GM18909 (cell line): ENCODE results near the gene CD247.
"Not testable (repeated sequence)": the region's sequence is repeated elsewhere in the genome, so short reads cannot be mapped to it uniquely, and the experiment has no call there.

Source experiments
- ATAC-seq: cut with Tn5 transposase; IDR thresholded peaks from one replicate; pipeline ENCODE4 v1.9.1; 2021; ENCODE audit warnings: mild to moderate bottlenecking; ENCODE audit not compliant: unreplicated experiment, poor library complexity

CD247 gene

GRCh38 chr1:167518331-167518700 is at the start of gene CD247:
Gene CD247 (minus strand): TSS chr1:167518529. CDS start chr1:167518465, 64 bp downstream.
- no peak for ATAC-seq

- no peak for ATAC-seq
Observed at GRCh38 chr1:167567663-167568062, 49.3 kb upstream of the CD247 start.

- ATAC-seq = no peak
Observed at GRCh38 chr1:167566766-167567165, 48.4 kb upstream of the CD247 start.

- no peak for ATAC-seq
Observed at GRCh38 chr1:167565922-167566321, 47.6 kb upstream of the CD247 start.

- ATAC-seq = no peak
Observed at GRCh38 chr1:167564612-167565270, 46.4 kb upstream of the CD247 start.

GRCh38 chr1:167563579-167564246 is 45.4 kb upstream of the CD247 start:
- no peak for ATAC-seq

GRCh38 chr1:167562702-167563101 is 44.4 kb upstream of the CD247 start:
- ATAC-seq = no peak

GRCh38 chr1:167561753-167562152 is 43.4 kb upstream of the CD247 start:
- ATAC-seq = no peak

- peak; percentile 30 for ATAC-seq
Observed at GRCh38 chr1:167555971-167556714, 37.8 kb upstream of the CD247 start.

GRCh38 chr1:167555072-167555471 is 36.7 kb upstream of the CD247 start:
- not testable (repeated sequence) for ATAC-seq

GRCh38 chr1:167554028-167554779 is 35.9 kb upstream of the CD247 start:
- peak; percentile 19 for ATAC-seq

GRCh38 chr1:167553136-167554027 is 35.1 kb upstream of the CD247 start, which contains the start of gene CREG1:
Gene CREG1 (minus strand): TSS chr1:167553762.
- ATAC-seq = peak; percentile 99

GRCh38 chr1:167551362-167551761 is 33.0 kb upstream of the CD247 start:
- ATAC-seq = no peak

- no peak for ATAC-seq
Observed at GRCh38 chr1:167548059-167548932, 30.0 kb upstream of the CD247 start.

GRCh38 chr1:167546935-167547334 is 28.6 kb upstream of the CD247 start:
- no peak for ATAC-seq

GRCh38 chr1:167545349-167545748 is 27.0 kb upstream of the CD247 start:
- ATAC-seq = no peak

- ATAC-seq = no peak
Observed at GRCh38 chr1:167544447-167545093, 26.2 kb upstream of the CD247 start.
